T-helper 1 cell treated with Interleukin-12 subunit alpha and Interleukin-12 subunit beta and Interleukin-4 antibody, amounts not matched to agents 30 ng/mL and 1 ng/mL, for 36 hours (primary cell): ENCODE measurements around the gene ELAC1. TPM values are rescaled to one million over a fixed set of nuclear protein-coding genes. Genes with fewer than 3 reads are reported as not detected.
"Not testable (repeated sequence)": the region's sequence is repeated elsewhere in the genome, so short reads cannot be mapped to it uniquely, and the experiment has no call there.

Experiments
- intact Hi-C: fragments of 100-400 bp; cut with micrococcal nuclease; formaldehyde crosslinking; loops from one replicate; pipeline ENCODE4 v1.15.1; 2024
- total RNA-seq: library from RNA; stranded (reverse); gene quantifications from 2 replicates; pipeline ENCODE4 v1.2.3, GENCODE V29; 2022

The ELAC1 gene, protein sequence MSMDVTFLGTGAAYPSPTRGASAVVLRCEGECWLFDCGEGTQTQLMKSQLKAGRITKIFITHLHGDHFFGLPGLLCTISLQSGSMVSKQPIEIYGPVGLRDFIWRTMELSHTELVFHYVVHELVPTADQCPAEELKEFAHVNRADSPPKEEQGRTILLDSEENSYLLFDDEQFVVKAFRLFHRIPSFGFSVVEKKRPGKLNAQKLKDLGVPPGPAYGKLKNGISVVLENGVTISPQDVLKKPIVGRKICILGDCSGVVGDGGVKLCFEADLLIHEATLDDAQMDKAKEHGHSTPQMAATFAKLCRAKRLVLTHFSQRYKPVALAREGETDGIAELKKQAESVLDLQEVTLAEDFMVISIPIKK
- total RNA-seq = 6.1 and 7.1 TPM in 2 replicates

DNA sequence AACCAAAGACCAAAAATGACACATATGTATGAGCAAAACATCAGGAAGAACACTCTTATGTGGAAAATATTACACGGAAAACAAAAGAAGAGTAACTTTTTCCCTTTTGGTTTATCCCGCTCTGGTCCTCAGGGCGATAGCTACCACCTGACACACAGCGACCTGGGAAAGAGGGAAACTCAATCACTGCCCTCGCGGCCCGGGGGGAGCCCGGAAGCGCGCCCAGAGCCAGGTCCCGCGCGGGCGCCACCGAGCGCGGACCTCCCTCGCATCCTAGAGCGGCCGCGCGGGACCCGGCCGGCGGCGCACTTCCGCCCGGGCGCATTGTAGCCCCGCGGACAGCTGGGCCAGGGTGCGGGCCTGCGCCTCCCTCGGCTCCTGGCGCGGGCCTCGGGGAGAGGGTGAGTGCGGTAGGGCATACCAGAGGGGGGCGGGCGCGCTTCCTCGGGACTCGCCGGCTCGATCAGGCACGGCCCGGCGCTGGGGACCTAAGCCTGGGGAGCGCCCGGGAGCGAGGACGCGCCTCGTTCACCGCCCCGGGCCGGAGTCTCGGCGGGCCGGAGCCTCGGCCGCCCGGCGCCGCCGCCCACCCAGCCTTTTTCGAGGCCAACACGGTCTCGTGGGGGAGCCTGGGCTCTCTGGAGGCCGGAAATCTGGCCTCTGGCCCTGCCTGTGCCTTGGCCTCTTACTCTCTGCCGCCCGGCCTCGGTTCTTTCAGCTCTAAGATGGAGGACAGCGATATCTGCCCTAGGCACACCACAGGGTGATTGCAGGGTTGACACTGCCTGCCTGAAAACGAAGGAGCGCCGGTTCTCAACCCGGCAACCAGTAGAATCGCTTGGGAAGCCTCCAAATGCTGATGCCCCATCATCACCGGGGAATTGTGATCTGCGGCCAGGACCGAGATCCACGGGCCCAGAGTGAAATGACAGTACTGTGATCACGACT is at the start of gene ELAC1:
TSS of gene ELAC1 (plus strand) at position 327 of the 948 bp plus-strand sequence. CDS start 6,365 bp downstream, outside the sequence.
- intact Hi-C loops = loop anchor here (1.0 to 10.0 kb wide), 7 partner anchors 63 to 683 kb away; partner anchors contain the start of genes CXXC1, MBD1, MRO and SKA1

- intact Hi-C loops = no loop called here
Measured at GRCh38 chr18:50918153-50918552, 49.7 kb upstream of the ELAC1 start.

DNA sequence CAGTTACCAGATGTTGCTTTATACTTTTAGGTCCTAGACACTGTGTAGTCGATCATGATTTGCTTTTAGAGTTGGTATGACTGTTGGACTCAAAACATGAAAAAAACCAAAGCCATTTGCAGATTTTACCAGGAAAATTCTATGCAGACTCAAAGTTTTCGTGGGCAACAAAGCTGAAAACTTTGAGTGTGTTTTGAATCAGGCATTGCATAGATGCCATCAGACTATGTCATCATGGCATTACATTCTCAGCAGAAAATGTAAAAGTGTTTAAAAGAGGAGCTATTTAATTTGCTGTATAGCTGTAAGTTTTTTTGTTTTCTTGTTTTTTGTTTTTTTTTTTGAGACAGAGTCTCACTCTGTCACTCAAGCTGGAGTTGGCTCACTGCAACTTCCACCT is 43.5 kb upstream of the ELAC1 start:
- intact Hi-C loops = no loop called here

DNA sequence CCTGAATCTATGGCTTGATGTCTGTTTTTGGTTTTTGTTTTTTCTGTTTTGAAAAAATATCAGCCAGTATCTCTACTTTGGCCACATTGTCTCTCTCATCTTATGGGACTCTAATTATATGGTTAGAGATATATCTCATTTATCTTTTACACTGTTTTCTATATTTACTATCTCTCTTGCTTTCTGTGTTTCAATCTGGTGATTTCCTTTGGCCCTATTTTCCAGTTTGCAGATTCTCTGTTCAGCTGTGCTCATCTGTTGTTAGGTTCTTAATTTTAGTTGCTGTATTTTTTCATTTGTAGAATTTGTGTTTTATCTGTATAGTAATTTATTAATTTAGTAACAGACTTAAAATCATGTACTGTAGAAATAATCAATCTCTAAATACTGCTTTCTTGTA is 41.3 kb upstream of the ELAC1 start:
- intact Hi-C loops = no loop called here

- intact Hi-C loops = no loop called here
Measured at GRCh38 chr18:50928551-50928950, 39.3 kb upstream of the ELAC1 start.

DNA sequence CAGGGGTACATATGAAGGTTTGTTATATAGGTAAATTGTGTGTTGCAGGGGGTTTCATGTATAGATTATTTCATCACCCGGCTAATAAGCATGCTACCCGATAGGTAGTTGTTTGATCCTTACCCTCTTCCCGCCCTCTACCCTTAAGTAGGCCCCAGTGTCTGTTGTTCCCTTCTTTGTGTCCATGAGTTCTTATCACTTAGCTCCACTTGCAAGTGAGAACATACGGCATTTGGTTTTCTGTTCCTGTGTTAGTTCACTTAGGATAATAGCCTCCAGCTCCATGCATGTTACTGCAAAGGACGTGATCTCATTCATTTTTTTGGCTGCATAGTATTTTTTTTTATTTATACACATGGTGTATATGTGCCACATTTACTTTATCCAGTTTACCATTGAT is 34.2 kb upstream of the ELAC1 start:
- intact Hi-C loops = no loop called here

DNA sequence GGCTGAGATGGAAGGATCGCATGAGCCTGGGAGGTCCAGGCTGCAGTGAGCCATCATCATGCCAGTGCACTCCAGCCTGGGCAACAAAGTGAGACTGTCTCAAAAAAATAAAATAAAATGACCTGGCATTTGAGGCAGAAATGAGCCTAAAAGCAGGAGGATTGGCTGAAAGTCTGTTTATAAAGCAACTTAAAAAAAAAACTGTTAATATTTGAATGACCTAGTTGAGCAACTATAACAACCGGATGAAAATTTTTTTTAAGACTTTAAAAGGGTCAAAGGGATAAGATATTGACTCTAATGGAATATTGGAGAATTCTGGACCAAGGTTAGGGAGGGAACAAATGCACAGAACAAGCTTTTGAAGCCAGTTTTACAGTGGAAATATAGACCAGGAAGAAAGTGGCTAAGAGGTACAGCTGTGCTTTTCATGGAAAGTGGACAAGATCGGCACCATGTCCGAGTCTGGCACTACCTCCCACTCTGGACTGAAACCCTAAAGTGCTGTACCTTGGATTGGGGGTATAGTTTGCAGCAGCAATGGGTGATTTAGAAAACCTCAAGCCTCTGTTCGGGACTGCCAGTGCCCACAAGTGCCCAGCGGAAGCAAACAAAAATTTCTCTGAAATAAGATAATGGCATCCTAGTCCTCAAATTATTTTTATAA is 33.2 kb upstream of the ELAC1 start:
- intact Hi-C loops = no loop called here

GRCh38 chr18:50935493-50936191 is 32.2 kb upstream of the ELAC1 start:
- intact Hi-C loops = no loop called here

DNA sequence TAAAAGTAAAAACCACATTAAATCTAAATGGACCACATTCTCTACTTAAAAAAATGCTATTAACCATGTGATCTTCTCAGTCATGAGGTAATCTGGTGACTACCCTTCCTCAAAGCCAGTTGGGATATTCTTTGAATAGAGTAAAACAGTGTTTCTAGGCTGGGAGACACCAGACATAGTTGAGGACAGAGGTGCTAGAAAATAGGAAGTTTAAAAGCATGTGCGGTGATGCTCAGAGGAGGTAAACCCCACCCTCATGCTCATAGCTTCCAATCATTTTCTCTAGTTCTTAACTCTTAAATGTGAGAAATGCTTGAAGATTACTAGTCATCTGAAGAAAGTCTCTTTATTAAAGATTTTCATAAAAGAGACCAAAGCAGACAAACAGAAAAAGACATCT is 30.7 kb upstream of the ELAC1 start:
- intact Hi-C loops = no loop called here

- intact Hi-C loops = no loop called here
Measured at GRCh38 chr18:50938912-50939311, 28.9 kb upstream of the ELAC1 start.

DNA sequence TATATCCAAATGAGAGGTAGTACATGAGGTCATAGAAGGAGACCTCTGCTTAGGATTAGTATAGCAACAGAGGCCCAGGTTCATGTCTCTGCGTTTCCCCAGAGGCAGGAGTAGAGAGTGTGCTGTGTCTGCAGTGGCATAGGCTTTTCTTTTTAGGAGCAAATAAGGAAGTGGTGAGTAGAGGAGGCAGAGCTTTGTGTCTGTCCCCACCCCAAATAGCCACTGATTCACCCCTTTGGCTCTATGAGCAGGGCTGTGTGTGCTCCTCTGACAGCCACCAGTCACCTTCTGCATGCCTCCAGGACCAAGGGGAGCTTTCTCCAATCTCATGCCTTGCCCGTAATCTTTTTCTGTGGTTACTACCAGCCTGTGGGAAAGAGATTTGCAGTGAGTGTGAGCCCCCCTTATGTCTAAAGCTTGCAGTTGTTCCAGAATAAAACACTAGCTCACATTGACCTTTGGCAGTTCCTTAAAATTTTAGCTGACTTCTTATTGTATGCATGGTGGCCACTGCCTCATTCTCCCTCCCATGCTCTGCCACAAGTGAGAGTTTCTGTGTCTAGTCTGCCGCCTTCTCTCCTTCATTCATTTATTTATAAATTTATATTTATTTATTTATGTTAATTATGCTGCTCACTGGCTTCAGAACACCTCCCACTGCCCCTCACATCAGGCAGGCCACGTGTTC is 23.5 kb upstream of the ELAC1 start:
- intact Hi-C loops = no loop called here

DNA sequence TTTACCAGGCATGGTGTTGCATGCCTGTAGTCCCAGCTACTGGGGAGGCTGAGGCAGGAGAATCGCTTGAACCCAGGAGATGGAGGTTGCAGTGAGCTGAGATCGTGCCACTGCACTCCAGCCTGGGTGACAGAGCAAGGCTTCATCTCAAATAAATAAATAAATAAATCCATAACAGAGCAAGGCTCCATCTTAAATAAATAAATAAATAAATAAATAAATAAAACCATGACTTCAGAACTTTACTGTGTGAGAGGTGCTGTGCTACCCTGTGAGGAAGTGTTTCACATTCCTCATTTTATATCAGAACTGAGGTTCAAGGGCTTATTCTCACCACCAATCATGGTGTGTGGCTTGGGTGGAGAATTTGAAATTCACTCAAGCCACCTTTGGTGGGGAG is 21.9 kb upstream of the ELAC1 start:
- intact Hi-C loops = not testable (repeated sequence)

DNA sequence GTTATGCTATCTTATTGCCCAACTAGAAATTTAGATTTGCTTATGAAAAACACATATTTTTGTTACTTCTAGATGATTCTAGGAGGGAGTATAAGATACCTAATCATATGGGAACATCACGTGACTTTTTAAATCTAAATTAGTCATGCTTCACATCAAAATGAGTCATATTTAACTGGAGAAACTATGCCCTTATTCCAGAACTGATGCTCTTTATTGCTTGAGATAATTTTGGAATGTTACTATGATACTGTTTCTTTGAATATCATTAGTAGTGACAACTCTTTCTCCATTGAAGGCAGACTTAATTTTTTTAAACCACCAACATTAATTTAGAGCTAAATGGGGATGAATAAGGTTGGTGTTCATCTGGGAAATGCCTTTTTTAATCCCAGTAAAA is 19.9 kb upstream of the ELAC1 start:
- intact Hi-C loops = no loop called here

DNA sequence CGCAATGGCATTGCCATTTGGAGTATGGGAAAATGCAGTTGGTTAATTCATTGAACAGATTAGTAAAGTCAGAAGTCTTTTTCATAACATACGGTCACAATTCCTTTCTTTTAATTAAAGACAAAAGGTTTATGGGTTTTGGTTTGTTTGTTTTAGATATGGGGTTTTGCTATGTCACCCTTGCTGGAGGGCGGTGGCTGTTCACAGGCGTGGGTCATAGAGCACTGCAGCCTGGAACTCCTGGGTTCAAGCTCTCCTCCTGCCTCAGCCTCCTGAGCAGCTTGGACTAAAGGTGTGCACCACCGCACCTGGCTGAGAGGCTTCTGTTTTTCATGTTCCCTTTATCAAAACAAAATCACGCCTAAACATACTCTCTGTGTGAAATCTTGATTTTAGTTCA is 18.7 kb upstream of the ELAC1 start:
- intact Hi-C loops = no loop called here

GRCh38 chr18:50950626-50951025 is 17.2 kb upstream of the ELAC1 start:
- intact Hi-C loops = no loop called here

- intact Hi-C loops = no loop called here
Measured at GRCh38 chr18:50953822-50954221, 14.0 kb upstream of the ELAC1 start.

DNA sequence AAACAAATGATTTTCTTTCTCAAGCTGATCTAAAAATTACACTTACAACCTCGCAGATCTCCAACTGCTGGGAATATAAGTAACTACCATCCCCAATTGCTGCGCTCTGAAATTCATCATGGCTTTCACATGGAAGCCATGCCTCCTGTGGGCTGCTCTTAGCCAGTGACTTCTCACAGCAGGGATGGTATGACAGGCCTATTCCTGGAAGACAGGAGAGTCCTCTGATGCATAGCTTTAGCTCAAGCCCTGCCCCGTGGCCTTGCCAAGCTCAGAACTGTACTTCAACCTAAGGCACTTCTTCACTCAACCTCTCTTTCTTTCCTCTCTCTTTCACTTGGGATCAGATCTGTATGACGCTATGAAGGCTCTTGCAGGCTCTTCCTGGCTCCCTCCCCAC is 12.6 kb upstream of the ELAC1 start:
- intact Hi-C loops = no loop called here

DNA sequence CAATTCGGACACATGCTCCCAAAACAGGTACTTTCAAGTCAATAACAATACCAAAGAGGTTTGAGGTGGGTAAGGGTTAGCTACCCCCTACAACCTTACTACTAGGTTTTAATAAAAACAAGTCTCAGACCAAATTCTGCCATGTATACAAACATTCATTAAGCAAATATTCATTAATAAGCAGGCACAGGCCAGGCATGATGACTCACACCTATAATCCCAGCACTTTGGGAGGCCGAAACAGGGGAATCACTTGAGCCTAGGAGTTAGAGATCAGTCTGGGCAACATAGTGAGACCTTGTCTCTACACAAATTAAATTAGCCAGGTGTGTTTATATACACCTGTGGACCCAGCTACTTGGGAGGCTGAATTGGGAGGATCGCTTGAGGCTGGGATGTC is 11.7 kb upstream of the ELAC1 start:
- intact Hi-C loops = no loop called here

- intact Hi-C loops = loop anchor here (10.0 kb wide), 2 partner anchors 587 to 677 kb away; partner anchors contain the start of genes CXXC1, MBD1 and SKA1
Measured at GRCh38 chr18:50961974-50962373, 5.9 kb upstream of the ELAC1 start.

DNA sequence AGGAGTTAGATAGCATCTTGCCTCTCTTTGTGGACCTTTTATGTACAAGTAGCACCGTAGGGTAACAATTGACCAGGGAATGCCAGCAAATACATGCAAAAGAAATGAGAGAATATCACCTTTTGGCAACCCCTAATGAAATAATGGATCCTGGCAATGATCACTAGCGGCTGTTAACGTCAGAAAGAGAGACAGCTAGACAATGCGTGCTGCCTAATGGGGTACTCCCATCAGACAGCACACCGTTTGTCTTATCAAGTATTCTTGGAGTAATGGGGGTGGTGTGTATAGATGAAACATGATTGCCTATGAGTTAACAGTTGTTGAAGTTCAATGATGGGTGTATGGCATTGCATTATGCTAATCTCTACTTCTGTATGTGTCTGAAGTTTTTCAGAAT is 1.6 kb downstream of the ELAC1 start:
- intact Hi-C loops = loop anchor here (10.0 kb wide), 2 partner anchors 595 to 685 kb away; partner anchors contain the start of genes CXXC1, MBD1 and SKA1
